GM18526 (cell line): ENCODE measurements around the gene PEX11G.

Experiments used
- POLR2A ChIP-seq: IDR thresholded peaks from 3 replicates; pipeline ENCODE4 v1.6.1; 2011; ENCODE audit not compliant: insufficient read length; ENCODE audit errors: extremely low read depth

The PEX11G gene

GRCh38 chr19:7483720-7484201 lies 5.1 kb downstream of the PEX11G start:
- no peak for TF ChIP-seq POLR2A

GRCh38 chr19:7482584-7483439 lies 6.0 kb downstream of the PEX11G start:
- no peak for TF ChIP-seq POLR2A

GRCh38 chr19:7480970-7481255 lies 7.9 kb downstream of the PEX11G start:
- no peak for TF ChIP-seq POLR2A

GRCh38 chr19:7480222-7480969 lies 8.4 kb downstream of the PEX11G start:
- TF ChIP-seq POLR2A = no peak

GRCh38 chr19:7478843-7479227 lies 10.0 kb downstream of the PEX11G start:
- TF ChIP-seq POLR2A = no peak

GRCh38 chr19:7478173-7478842 lies 10.5 kb downstream of the PEX11G start:
- TF ChIP-seq POLR2A = no peak

- TF ChIP-seq POLR2A = no peak
Observed at GRCh38 chr19:7477758-7478157, 11.1 kb downstream of the PEX11G start.

- TF ChIP-seq POLR2A = no peak
Observed at GRCh38 chr19:7476777-7477494, 11.9 kb downstream of the PEX11G start.

GRCh38 chr19:7476241-7476640 lies 12.6 kb downstream of the PEX11G start:
- no peak for TF ChIP-seq POLR2A

GRCh38 chr19:7475665-7476064 lies 13.2 kb downstream of the PEX11G start:
- TF ChIP-seq POLR2A = no peak

- TF ChIP-seq POLR2A = no peak
Observed at GRCh38 chr19:7471696-7472615, 16.9 kb downstream of the PEX11G start.

GRCh38 chr19:7470540-7471305 lies 18.1 kb downstream of the PEX11G start:
- no peak for TF ChIP-seq POLR2A

GRCh38 chr19:7469669-7470285 lies 19.1 kb downstream of the PEX11G start:
- TF ChIP-seq POLR2A = no peak

- TF ChIP-seq POLR2A = no peak
Observed at GRCh38 chr19:7468840-7469239, 20.0 kb downstream of the PEX11G start.
